ENCODE results near the gene CCDC154. TPM values are rescaled to one million over a fixed set of nuclear protein-coding genes. Genes with fewer than 3 reads are reported as not detected.

CCDC154 gene
- total and polyA plus RNA-seq, 2 of the 4 experiments (the other 2 are of a cell fraction) = 0.09 TPM; not detected in 1

GRCh38 chr16:1424028-1424427 is 20.3 kb downstream of the CCDC154 start:
- Histone ChIP-seq H3K9me3 (ENCODE audit: control insufficient read depth, insufficient read depth, low read length) (no peaks in the 10 kb centered on the region), H3K27me3 (ENCODE audit: control insufficient read depth, insufficient read depth, low read length) (no peaks in the 10 kb centered on the region), H3K4me1 (ENCODE audit: control insufficient read depth, insufficient read depth, low read length) (peaks cover 3% of the 10 kb centered on the region; the same call in 1 of the 2 replicates), H4K8ac (ENCODE audit: low read depth in 2 of 2, low read length in 2 of 2) (no peak overlapping the region), H4K91ac (ENCODE audit: insufficient read depth, low read depth, low read length) (no peak overlapping the region), H3K4me2 (ENCODE audit: low read depth, low read length) (no peak overlapping the region), H4K5ac (ENCODE audit: low read depth, low read length) (no peak overlapping the region), H3K14ac (replicated peaks; ENCODE audit: low read depth, low read length) (no peak overlapping the region), H3K9me1 (ENCODE audit: insufficient read depth, low read length) (no peaks in the 10 kb centered on the region), H3K4me3 (ENCODE audit: insufficient read depth, low read depth, low read length) (no peak overlapping the region), H3K18ac (ENCODE audit: low read depth, low read length) (no peak overlapping the region), H3K36me3 (ENCODE audit: control insufficient read depth, insufficient read depth, low read length) (no peaks in the 10 kb centered on the region), H2BK5ac (ENCODE audit: low read depth, low read length, poor library complexity, severe bottlenecking) (no peak overlapping the region), H3K23ac (ENCODE audit: low read depth, low read length) (no peak overlapping the region), H2AFZ (replicated peaks; ENCODE audit: low read length, poor library complexity) (no peak overlapping the region), H2BK15ac (ENCODE audit: low read depth, low read length) (no peak overlapping the region), H2AK9ac (replicated peaks; ENCODE audit: low read depth, low read length, poor library complexity) (no peak overlapping the region), H2BK120ac (ENCODE audit: low read depth, low read length) (no peak overlapping the region), H3K9ac (ENCODE audit: low read depth, low read length) (no peak overlapping the region), H4K20me1 (ENCODE audit: insufficient read depth, low read length) (no peaks in the 10 kb centered on the region), H3K56ac (ENCODE audit: extremely low read depth, insufficient read depth, low read length) (no peak overlapping the region), H3K4ac (ENCODE audit: low read depth, low read length) (no peak overlapping the region), H3K79me1 (ENCODE audit: low read depth in 1 of 2, low read length in 2 of 2) (peaks cover 11 to 20% of the 10 kb centered on the region in 2 experiments), H2BK20ac (ENCODE audit: low read depth, low read length) (no peak overlapping the region), H3K27ac (ENCODE audit: insufficient read depth, low read length) (no peak overlapping the region), H2AK5ac (ENCODE audit: low read depth, low read length) (no peak overlapping the region)
- in situ Hi-C loops (cut with MboI; ENCODE audit: low sequenced_read_pairs) = no loop called here
- CTCF ChIA-PET = no interaction called here
- POLR2A ChIA-PET (ENCODE audit: unreplicated experiment) = no interaction called here
- intact Hi-C loops (cut with micrococcal nuclease) = loop anchor here (10.0 kb wide), 1 partner anchor 51 kb away; the partner anchor contains the start of gene CLCN7
- DNase-seq = no peak
- TF ChIP-seq MXI1 (IDR thresholded peaks at IDR 0.05; ENCODE audit: borderline replicate concordance, low read depth, low read length) (no peak), BHLHE40 (IDR thresholded peaks at IDR 0.05; ENCODE audit: low read depth, low read length) (no peak), FOS (IDR thresholded peaks at IDR 0.05; ENCODE audit: low read depth, low read length) (no peak), NFE2L2 (IDR thresholded peaks at IDR 0.05; ENCODE audit: low read depth, low read length) (no peak), RFX5 (IDR thresholded peaks at IDR 0.05; ENCODE audit: low read depth, low read length) (no peak), MAFK (IDR thresholded peaks at IDR 0.05; ENCODE audit: low read depth, low read length) (no peak), CEBPB (IDR thresholded peaks at IDR 0.05; ENCODE audit: low read depth, low read length) (no peak), RAD21 (IDR thresholded peaks at IDR 0.05; ENCODE audit: low read length) (no peak)
- TF ChIP-seq, protein P1, sequence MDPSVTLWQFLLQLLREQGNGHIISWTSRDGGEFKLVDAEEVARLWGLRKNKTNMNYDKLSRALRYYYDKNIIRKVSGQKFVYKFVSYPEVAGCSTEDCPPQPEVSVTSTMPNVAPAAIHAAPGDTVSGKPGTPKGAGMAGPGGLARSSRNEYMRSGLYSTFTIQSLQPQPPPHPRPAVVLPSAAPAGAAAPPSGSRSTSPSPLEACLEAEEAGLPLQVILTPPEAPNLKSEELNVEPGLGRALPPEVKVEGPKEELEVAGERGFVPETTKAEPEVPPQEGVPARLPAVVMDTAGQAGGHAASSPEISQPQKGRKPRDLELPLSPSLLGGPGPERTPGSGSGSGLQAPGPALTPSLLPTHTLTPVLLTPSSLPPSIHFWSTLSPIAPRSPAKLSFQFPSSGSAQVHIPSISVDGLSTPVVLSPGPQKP (IDR thresholded peaks at IDR 0.05; ENCODE audit: borderline replicate concordance, low read depth, low read length) = no peak
- TF ChIP-seq, protein P2, sequence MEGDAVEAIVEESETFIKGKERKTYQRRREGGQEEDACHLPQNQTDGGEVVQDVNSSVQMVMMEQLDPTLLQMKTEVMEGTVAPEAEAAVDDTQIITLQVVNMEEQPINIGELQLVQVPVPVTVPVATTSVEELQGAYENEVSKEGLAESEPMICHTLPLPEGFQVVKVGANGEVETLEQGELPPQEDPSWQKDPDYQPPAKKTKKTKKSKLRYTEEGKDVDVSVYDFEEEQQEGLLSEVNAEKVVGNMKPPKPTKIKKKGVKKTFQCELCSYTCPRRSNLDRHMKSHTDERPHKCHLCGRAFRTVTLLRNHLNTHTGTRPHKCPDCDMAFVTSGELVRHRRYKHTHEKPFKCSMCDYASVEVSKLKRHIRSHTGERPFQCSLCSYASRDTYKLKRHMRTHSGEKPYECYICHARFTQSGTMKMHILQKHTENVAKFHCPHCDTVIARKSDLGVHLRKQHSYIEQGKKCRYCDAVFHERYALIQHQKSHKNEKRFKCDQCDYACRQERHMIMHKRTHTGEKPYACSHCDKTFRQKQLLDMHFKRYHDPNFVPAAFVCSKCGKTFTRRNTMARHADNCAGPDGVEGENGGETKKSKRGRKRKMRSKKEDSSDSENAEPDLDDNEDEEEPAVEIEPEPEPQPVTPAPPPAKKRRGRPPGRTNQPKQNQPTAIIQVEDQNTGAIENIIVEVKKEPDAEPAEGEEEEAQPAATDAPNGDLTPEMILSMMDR (conservative IDR thresholded peaks at IDR 0.05; ENCODE audit: low read depth, low read length) = no peak
- TF ChIP-seq, protein P3, sequence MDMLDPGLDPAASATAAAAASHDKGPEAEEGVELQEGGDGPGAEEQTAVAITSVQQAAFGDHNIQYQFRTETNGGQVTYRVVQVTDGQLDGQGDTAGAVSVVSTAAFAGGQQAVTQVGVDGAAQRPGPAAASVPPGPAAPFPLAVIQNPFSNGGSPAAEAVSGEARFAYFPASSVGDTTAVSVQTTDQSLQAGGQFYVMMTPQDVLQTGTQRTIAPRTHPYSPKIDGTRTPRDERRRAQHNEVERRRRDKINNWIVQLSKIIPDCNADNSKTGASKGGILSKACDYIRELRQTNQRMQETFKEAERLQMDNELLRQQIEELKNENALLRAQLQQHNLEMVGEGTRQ (IDR thresholded peaks at IDR 0.05; ENCODE audit: low read depth, low read length) = no peak
- BruUV-seq (replicated peaks) = no TSS peak
- dilution Hi-C loops (cut with HindIII; ENCODE audit: low sequenced_read_pairs, unreplicated experiment) = no loop called here
- WGBS, 2 experiments (ENCODE audit: extremely low coverage in 2 of 2, insufficient read length in 1 of 2) = no CpG with 5 or more reads among the region's 12 CpGs
- ATAC-seq (ENCODE audit: low read depth) = no peak

All from IMR-90 (cell line).